Measurements from ENCODE around the gene MYO1C. TPM values are rescaled to one million over a fixed set of nuclear protein-coding genes. Genes with fewer than 3 reads are reported as not detected.
A peak's percentile ranks its signal among the peaks of the same experiment; 100 is the strongest.

The MYO1C gene
- total and polyA plus RNA-seq, 9 of the 15 experiments (the other 6 are each of a cell fraction or from before 2014, with no cell fraction given): 0.46 to 32.5 (median 11.6) TPM

DNA sequence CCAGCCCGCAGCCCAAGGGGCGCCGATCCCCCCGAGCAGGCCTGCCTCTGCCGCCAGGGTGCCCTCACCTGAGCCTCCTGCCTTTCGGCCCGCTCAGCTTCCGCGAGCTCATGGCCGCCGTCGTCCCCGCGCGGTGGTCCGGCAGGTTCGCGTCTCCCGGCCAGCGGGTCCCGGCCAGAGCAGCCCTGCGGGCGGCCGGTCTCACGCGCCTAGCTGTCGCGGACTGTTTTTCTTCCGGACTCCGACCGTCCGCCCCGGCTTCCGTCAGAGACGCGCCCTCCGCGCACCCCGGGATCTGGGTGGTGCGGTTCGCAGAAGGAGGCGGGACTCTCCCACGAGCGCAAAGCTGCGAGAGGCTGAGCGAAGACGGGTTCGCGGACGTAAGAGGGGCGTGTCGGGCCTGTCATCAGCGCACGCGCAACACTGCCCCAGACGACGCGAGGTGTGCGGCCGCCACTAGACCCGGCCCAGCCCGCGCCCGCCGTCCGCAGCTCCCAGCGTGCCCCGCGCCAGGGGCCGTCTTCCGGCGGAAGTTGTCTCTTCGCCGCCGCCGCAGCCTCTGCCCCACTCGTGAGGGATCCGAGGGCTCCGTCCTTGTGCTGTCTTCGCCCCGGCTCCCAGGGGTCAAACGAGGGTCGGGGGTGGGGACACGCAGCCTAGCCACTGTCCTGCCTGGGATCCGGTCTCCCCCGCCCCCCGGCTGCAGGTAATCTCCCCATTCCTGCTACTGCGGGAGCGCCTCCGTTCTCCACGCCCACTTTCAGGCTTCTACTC lies 24.1 kb upstream of the MYO1C start, which contains the start of gene INPP5K (continued):
- TF ChIP-seq, protein P1, sequence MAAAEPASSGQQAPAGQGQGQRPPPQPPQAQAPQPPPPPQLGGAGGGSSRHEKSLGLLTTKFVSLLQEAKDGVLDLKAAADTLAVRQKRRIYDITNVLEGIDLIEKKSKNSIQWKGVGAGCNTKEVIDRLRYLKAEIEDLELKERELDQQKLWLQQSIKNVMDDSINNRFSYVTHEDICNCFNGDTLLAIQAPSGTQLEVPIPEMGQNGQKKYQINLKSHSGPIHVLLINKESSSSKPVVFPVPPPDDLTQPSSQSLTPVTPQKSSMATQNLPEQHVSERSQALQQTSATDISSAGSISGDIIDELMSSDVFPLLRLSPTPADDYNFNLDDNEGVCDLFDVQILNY (CRISPR knock-in tag; IDR thresholded peaks at IDR 0.05): no peak
- TF ChIP-seq EP400 (IDR thresholded peaks at IDR 0.05) (peak; percentile 50), BRCA1 (IDR thresholded peaks at IDR 0.05) (no peak), BRCA1 (CRISPR knock-in tag; IDR thresholded peaks at IDR 0.05) (no peak), MEF2D (tag; conservative IDR thresholded peaks at IDR 0.05; ENCODE audit: low read depth) (no peak), KAT2B (IDR thresholded peaks at IDR 0.05; ENCODE audit: low read depth, low read length) (no peak), MCM5 (IDR thresholded peaks at IDR 0.05; ENCODE audit: low read depth) (no peak), EZH2 (IDR thresholded peaks at IDR 0.05; ENCODE audit: borderline replicate concordance, low read depth, low read length) (no peak), POLR2AphosphoS5 (IDR thresholded peaks at IDR 0.05; ENCODE audit: control insufficient read depth, insufficient read depth, low read depth, low read length) (peak; percentile 64; the same call in 1 of the 2 replicates), ZZZ3 (IDR thresholded peaks at IDR 0.05) (no peak), ZNF583 (CRISPR knock-in tag; IDR thresholded peaks at IDR 0.05) (no peak), SMARCC2 (IDR thresholded peaks at IDR 0.05; ENCODE audit: low read depth) (no peak), LARP7 (IDR thresholded peaks at IDR 0.05) (no peak), MED1 (CRISPR knock-in tag; IDR thresholded peaks at IDR 0.05; ENCODE audit: borderline replicate concordance) (no peak), SRSF1 (IDR thresholded peaks at IDR 0.05; ENCODE audit: low read depth, low read length) (no peak), CEBPB (tag; IDR thresholded peaks at IDR 0.05) (no peak), XRCC3 (IDR thresholded peaks at IDR 0.05) (no peak)
- TF ChIP-seq, protein P2, sequence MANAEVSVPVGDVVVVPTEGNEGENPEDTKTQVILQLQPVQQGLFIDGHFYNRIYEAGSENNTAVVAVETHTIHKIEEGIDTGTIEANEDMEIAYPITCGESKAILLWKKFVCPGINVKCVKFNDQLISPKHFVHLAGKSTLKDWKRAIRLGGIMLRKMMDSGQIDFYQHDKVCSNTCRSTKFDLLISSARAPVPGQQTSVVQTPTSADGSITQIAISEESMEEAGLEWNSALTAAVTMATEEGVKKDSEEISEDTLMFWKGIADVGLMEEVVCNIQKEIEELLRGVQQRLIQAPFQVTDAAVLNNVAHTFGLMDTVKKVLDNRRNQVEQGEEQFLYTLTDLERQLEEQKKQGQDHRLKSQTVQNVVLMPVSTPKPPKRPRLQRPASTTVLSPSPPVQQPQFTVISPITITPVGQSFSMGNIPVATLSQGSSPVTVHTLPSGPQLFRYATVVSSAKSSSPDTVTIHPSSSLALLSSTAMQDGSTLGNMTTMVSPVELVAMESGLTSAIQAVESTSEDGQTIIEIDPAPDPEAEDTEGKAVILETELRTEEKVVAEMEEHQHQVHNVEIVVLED (CRISPR knock-in tag; IDR thresholded peaks at IDR 0.05): peak; percentile 46
- TF ChIP-seq, protein P3, sequence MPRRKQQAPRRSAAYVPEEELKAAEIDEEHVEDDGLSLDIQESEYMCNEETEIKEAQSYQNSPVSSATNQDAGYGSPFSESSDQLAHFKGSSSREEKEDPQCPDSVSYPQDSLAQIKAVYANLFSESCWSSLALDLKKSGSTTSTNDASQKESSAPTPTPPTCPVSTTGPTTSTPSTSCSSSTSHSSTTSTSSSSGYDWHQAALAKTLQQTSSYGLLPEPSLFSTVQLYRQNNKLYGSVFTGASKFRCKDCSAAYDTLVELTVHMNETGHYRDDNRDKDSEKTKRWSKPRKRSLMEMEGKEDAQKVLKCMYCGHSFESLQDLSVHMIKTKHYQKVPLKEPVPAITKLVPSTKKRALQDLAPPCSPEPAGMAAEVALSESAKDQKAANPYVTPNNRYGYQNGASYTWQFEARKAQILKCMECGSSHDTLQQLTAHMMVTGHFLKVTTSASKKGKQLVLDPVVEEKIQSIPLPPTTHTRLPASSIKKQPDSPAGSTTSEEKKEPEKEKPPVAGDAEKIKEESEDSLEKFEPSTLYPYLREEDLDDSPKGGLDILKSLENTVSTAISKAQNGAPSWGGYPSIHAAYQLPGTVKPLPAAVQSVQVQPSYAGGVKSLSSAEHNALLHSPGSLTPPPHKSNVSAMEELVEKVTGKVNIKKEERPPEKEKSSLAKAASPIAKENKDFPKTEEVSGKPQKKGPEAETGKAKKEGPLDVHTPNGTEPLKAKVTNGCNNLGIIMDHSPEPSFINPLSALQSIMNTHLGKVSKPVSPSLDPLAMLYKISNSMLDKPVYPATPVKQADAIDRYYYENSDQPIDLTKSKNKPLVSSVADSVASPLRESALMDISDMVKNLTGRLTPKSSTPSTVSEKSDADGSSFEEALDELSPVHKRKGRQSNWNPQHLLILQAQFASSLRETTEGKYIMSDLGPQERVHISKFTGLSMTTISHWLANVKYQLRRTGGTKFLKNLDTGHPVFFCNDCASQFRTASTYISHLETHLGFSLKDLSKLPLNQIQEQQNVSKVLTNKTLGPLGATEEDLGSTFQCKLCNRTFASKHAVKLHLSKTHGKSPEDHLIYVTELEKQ (CRISPR knock-in tag; IDR thresholded peaks at IDR 0.05): no peak
- TF ChIP-seq, protein P4, sequence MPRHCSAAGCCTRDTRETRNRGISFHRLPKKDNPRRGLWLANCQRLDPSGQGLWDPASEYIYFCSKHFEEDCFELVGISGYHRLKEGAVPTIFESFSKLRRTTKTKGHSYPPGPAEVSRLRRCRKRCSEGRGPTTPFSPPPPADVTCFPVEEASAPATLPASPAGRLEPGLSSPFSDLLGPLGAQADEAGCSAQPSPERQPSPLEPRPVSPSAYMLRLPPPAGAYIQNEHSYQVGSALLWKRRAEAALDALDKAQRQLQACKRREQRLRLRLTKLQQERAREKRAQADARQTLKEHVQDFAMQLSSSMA (CRISPR knock-in tag; IDR thresholded peaks at IDR 0.05): peak; percentile 61; the same call in 1 of the 2 replicates
- TF ChIP-seq, protein P5, sequence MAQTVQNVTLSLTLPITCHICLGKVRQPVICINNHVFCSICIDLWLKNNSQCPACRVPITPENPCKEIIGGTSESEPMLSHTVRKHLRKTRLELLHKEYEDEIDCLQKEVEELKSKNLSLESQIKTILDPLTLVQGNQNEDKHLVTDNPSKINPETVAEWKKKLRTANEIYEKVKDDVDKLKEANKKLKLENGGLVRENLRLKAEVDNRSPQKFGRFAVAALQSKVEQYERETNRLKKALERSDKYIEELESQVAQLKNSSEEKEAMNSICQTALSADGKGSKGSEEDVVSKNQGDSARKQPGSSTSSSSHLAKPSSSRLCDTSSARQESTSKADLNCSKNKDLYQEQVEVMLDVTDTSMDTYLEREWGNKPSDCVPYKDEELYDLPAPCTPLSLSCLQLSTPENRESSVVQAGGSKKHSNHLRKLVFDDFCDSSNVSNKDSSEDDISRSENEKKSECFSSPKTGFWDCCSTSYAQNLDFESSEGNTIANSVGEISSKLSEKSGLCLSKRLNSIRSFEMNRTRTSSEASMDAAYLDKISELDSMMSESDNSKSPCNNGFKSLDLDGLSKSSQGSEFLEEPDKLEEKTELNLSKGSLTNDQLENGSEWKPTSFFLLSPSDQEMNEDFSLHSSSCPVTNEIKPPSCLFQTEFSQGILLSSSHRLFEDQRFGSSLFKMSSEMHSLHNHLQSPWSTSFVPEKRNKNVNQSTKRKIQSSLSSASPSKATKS (CRISPR knock-in tag; IDR thresholded peaks at IDR 0.05): no peak
